ENCODE data around the gene OAT. TPM values are rescaled to one million over a fixed set of nuclear protein-coding genes. Genes with fewer than 3 reads are reported as not detected.

OAT gene
- total and polyA plus RNA-seq, 2 experiments from 2014 or later, result 568 to 694 TPM

GRCh38 chr10:124356701-124357560 lies 61.8 kb downstream of the OAT start:
- Histone ChIP-seq H3K36me3 (replicated peaks; ENCODE audit: insufficient read depth, low read depth) (no peaks in the 10 kb centered on the region), H3K9me3 (ENCODE audit: low read depth) (no peaks in the 10 kb centered on the region), H3K27ac (no peak overlapping the region), H3K4me1 (ENCODE audit: insufficient read depth) (no peaks in the 10 kb centered on the region), H4K20me1 (ENCODE audit: insufficient read depth, poor library complexity, severe bottlenecking) (no peaks in the 10 kb centered on the region), H3K27me3 (no peaks in the 10 kb centered on the region), H3K9me2 (replicated peaks; ENCODE audit: insufficient read depth) (no peaks in the 10 kb centered on the region), H3K79me2 (no peaks in the 10 kb centered on the region), H2AFZ (no peak overlapping the region), H3K4me2 (no peak overlapping the region), H3K4me3 (no peak overlapping the region)
- WGBS (ENCODE audit: low lambda C conversion rate, missing lambda C conversion rate), result 85% methylated on average over 13 of the region's 13 CpGs
- TF ChIP-seq EZH2phosphoT487 (IDR thresholded peaks at IDR 0.05; ENCODE audit: low read depth, severe bottlenecking, unreplicated experiment) (no peak), EZH2 (IDR thresholded peaks at IDR 0.05; ENCODE audit: borderline replicate concordance) (no peak), CTCF (IDR thresholded peaks at IDR 0.05; ENCODE audit: poor library complexity) (no peak)
- no peak for DNase-seq (ENCODE audit: low spot score)

GRCh38 chr10:124354411-124355382 lies 64.0 kb downstream of the OAT start:
- 38% methylated on average over 28 of the region's 29 CpGs for WGBS (ENCODE audit: low lambda C conversion rate, missing lambda C conversion rate)
- H3K9me3 ChIP-seq (ENCODE audit: low read depth), result no peaks in the 10 kb centered on the region
- H3K36me3 ChIP-seq (replicated peaks; ENCODE audit: insufficient read depth, low read depth), result no peaks in the 10 kb centered on the region
- H3K9me2 ChIP-seq (replicated peaks; ENCODE audit: insufficient read depth), result no peaks in the 10 kb centered on the region
- H3K79me2 ChIP-seq, result no peaks in the 10 kb centered on the region
- H3K27ac ChIP-seq, result peak overlapping the region; percentile 39
- no peaks in the 10 kb centered on the region for H3K4me1 ChIP-seq (ENCODE audit: insufficient read depth)
- H3K27me3 ChIP-seq, result no peaks in the 10 kb centered on the region
- H4K20me1 ChIP-seq (ENCODE audit: insufficient read depth, poor library complexity, severe bottlenecking), result no peaks in the 10 kb centered on the region
- H2AFZ ChIP-seq, result peak overlapping the region; percentile 27
- peak; percentile 72 for DNase-seq (ENCODE audit: low spot score)
- no peak for TF ChIP-seq EZH2phosphoT487 (IDR thresholded peaks at IDR 0.05; ENCODE audit: low read depth, severe bottlenecking, unreplicated experiment)
- TF ChIP-seq EZH2 (IDR thresholded peaks at IDR 0.05; ENCODE audit: borderline replicate concordance), result no peak
- no peak for TF ChIP-seq CTCF (IDR thresholded peaks at IDR 0.05; ENCODE audit: poor library complexity)
- no peak overlapping the region for H3K4me3 ChIP-seq
- H3K4me2 ChIP-seq, result peak overlapping the region; percentile 69

- Histone ChIP-seq H2AFZ (no peak overlapping the region), H3K4me2 (no peak overlapping the region), H4K20me1 (ENCODE audit: insufficient read depth, poor library complexity, severe bottlenecking) (no peaks in the 10 kb centered on the region), H3K4me3 (no peak overlapping the region), H3K9me2 (replicated peaks; ENCODE audit: insufficient read depth) (no peaks in the 10 kb centered on the region), H3K27ac (no peak overlapping the region), H3K36me3 (replicated peaks; ENCODE audit: insufficient read depth, low read depth) (no peaks in the 10 kb centered on the region), H3K79me2 (no peaks in the 10 kb centered on the region), H3K9me3 (ENCODE audit: low read depth) (no peaks in the 10 kb centered on the region), H3K27me3 (no peaks in the 10 kb centered on the region), H3K4me1 (ENCODE audit: insufficient read depth) (no peaks in the 10 kb centered on the region)
- 87% methylated on average over 11 of the region's 11 CpGs for WGBS (ENCODE audit: low lambda C conversion rate, missing lambda C conversion rate)
- no peak for DNase-seq (ENCODE audit: low spot score)
- TF ChIP-seq CTCF (IDR thresholded peaks at IDR 0.05; ENCODE audit: poor library complexity) (no peak), EZH2 (IDR thresholded peaks at IDR 0.05; ENCODE audit: borderline replicate concordance) (no peak)
Measured at GRCh38 chr10:124353896-124354295, 64.8 kb downstream of the OAT start.

All from hepatocyte (in vitro differentiated cells).